Effector CD4-positive, alpha-beta T cell (primary cell): ENCODE results near the gene LRP2BP.
"Not testable (repeated sequence)": the region's sequence is repeated elsewhere in the genome, so short reads cannot be mapped to it uniquely, and the experiment has no call there.

Experiments used
- DNase-seq: peaks from one replicate; pipeline ENCODE4 v3.0.0-alpha.2; 2020

LRP2BP gene

GRCh38 chr4:185322803-185323202 lies 72.9 kb downstream of the LRP2BP start:
- DNase-seq, result no peak

GRCh38 chr4:185318679-185319078 lies 77.0 kb downstream of the LRP2BP start:
- no peak for DNase-seq

- DNase-seq, result no peak
These were observed 77.8 kb downstream of the LRP2BP start for GRCh38 chr4:185317880-185318279.

GRCh38 chr4:185317462-185317861 lies 78.3 kb downstream of the LRP2BP start:
- not testable (repeated sequence) for DNase-seq
